Choroid plexus epithelial cell (primary cell): Measurements from ENCODE around the gene RELN.
"Not testable (repeated sequence)": the region's sequence is repeated elsewhere in the genome, so short reads cannot be mapped to it uniquely, and the experiment has no call there.

Source experiments
- DNase-seq: peaks from one replicate; pipeline ENCODE4 v3.0.0-alpha.2; 2010; ENCODE audit warnings: low read depth
- H3K4me3 ChIP-seq: 2 replicates; pipeline ENCODE4 v1.5.1; 2011; ENCODE audit warnings: low read depth, mild to moderate bottlenecking, control low read depth, low read length, moderate library complexity
- TF ChIP-seq, protein P1 (sequence below): conservative IDR thresholded peaks from 2 replicates; pipeline ENCODE4 v1.5.1; 2011; ENCODE audit warnings: low read depth, mild to moderate bottlenecking, control low read depth, inconsistent platforms, low read length, moderate library complexity

RELN gene

DNA sequence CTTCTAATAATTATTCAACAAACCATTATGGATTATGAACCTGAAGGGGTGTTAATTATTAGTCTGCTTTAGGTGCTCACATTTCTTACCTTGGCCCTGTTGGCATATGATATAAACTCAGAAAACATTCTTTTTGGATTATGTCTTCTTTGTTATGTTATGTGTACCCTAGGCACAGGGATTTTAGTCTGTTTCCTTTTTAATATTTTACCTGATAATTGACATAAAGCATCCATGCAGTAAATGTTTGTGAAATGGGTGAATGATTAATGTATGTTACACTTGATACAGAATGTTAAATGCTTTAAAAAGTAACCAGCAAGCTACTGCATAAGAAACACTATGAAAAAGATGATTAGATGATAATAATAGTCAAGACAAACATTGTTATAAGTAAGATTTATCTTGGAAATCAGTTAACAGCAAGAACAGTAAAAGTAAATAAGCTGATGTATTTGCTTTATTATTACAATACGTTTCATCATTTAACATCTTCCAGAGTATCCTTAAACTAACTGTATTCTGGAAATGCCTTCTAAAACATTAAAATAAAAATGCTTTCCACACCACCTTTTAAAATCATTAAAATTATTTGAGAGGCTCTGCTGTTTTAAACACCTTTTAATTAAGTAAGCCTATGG lies 204.7 kb downstream of the RELN start:
- DNase-seq, result no peak
- H3K4me3 ChIP-seq, result no peak overlapping the region
- TF ChIP-seq, protein P1, sequence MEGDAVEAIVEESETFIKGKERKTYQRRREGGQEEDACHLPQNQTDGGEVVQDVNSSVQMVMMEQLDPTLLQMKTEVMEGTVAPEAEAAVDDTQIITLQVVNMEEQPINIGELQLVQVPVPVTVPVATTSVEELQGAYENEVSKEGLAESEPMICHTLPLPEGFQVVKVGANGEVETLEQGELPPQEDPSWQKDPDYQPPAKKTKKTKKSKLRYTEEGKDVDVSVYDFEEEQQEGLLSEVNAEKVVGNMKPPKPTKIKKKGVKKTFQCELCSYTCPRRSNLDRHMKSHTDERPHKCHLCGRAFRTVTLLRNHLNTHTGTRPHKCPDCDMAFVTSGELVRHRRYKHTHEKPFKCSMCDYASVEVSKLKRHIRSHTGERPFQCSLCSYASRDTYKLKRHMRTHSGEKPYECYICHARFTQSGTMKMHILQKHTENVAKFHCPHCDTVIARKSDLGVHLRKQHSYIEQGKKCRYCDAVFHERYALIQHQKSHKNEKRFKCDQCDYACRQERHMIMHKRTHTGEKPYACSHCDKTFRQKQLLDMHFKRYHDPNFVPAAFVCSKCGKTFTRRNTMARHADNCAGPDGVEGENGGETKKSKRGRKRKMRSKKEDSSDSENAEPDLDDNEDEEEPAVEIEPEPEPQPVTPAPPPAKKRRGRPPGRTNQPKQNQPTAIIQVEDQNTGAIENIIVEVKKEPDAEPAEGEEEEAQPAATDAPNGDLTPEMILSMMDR, result no peak

DNA sequence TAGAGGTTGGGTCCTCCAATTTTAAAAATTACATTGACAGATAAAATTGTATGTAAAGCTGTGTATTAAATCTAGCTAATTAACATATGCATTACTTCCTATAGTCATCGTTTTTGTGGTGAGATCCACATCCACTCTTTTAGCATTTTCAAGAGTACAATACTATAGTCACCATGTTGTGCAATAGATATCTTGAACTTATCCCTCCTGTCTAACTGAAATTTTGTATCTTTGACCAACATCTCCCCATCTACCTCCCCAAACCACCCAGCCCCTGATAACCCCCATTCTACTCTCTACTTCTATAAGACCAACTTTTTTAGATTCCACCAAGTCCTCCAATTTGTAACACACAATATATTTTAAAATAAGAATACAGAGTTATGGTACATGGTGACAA lies 208.0 kb downstream of the RELN start:
- TF ChIP-seq, protein P1, result no peak
- DNase-seq, result no peak
- H3K4me3 ChIP-seq, result no peak overlapping the region

DNA sequence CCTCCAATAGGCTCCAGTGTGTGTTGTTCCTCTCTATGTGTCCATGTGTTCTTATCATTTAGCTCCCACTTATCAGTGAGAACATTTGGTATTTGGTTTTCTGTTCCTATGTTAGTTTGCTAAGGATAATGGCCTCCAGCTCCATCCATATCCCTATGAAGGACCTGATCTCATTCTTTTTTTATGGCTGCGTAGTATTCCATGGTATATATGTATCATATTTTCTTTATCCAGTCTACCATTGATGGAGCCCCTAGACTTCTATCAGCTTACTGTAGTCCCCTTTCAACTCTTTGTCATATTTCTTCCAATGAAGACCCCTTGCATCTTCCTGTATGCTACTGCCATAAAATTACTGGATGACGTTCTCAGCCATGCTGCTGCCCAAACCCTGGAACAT lies 208.9 kb downstream of the RELN start:
- H3K4me3 ChIP-seq, DNase-seq: not testable (repeated sequence)

DNA sequence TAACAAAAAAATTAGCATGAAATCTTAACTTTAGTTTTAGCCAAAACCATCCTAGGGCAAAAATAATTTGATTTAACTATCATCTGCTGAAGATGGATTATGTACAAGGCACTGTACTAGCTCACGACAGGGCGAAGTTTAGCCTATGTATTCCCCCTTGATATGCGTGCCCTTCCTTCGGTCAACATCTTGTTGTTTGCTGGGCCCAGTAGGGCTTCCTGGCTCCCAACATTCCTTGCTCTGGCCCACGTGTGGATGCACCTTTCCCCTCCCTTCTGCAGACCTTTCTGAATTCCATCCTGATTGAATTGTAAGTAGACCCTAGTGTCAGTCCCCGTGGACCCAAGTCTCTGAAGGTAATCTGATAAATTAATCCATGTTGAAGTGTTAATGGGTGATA lies 212.0 kb downstream of the RELN start:
- TF ChIP-seq, protein P1, result no peak
- DNase-seq, result no peak
- no peak overlapping the region for H3K4me3 ChIP-seq

DNA sequence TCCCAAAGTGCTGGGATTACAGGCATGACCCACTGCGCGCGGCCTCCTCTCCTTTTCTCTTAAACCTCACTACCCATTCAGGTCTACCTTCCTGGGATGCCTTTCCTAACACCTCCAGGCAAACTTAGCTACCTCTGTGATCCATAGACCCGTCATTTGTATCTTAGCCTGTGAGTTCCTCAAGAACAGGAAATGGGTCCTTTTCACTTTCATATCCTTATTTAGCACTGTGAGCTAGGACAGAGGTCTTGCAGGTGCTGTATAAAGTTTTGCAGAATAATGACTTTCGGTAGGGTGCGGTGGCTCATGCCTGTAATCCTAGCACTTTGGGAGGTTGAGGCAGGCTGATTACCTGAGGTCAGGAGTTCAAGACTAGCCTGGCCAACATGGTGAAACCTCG lies 215.7 kb downstream of the RELN start:
- TF ChIP-seq, protein P1, result no peak
- DNase-seq, result no peak
- no peak overlapping the region for H3K4me3 ChIP-seq

DNA sequence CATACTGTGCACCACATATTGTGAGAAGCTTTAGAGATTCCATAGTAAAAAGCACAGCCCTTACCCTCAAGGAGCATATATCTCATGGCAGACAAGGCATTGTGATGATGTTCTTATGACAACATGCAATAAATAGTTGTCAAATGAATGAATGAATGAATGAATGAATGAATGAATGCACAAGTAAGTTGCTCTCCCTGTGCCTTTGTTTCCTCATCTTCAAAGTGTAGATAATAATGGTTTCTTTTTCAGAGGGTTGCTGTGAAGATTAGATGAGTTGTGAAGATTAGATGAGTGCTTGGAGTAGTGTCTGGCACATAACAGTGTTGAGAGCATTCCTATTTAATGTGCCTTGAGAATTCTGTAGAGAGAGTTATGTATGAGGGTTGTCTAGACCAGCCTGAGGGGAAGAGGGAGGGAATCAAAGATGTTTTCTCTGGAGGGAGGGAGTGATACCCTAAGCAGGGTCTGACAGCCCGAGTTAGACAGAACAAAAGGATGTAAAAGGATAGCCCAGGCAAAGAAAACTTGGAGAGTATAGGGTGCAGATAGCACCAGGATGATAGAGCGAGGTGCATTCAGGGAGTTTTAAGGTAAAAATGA lies 217.2 kb downstream of the RELN start:
- TF ChIP-seq, protein P1, result no peak
- no peak overlapping the region for H3K4me3 ChIP-seq
- no peak for DNase-seq

DNA sequence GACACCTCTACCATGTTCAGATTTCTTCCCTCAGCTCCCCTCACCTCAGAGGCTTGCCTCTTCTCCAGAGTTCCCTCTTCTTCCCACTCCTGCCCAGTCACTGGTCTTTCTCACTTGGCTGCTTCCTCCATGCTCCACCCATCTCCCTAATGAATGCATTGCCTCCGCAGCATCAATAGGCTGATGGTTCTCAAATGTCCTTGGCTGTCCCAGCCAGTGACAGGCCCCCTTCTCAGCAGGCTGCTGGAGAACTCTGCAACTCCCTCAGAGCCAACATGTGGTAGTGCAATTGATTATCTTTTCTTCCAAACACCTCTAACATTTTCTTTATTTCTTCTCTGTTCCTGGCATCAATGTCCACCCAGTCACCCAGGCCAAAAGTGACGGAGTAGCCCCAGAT lies 218.2 kb downstream of the RELN start:
- no peak overlapping the region for H3K4me3 ChIP-seq
- DNase-seq, result no peak
- TF ChIP-seq, protein P1, result no peak
